ENCODE data around the gene FHIT. TPM values are rescaled to one million over a fixed set of nuclear protein-coding genes. Genes with fewer than 3 reads are reported as not detected.
"Not testable (repeated sequence)": the region's sequence is repeated elsewhere in the genome, so short reads cannot be mapped to it uniquely, and the experiment has no call there.

FHIT gene
- total RNA-seq, 2 donors from 2014 or later: 8.7 to 12.7 TPM

DNA sequence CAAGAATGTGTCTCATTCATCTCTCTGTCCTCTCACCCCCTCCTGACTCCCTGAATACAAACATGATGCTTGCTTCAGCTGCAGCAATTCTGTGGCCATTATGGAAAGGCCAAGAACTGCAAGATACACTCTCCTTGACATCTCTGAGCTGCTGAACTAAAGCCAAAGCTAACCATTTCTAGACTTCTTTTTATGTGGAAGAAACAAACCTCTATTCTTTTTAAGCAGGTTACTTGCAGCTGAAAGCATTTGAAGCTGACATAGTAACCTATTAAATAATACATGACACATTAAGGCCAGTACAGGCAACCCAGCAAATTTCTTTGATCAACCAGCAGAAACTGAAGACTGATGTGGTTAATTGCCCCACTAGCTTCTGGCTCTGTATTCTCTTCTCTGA is 17.5 kb downstream of the FHIT start:
- ATAC-seq (no peak), DNase-seq (no peak)
- intact Hi-C loops (cut with DNase I): no loop called here

DNA sequence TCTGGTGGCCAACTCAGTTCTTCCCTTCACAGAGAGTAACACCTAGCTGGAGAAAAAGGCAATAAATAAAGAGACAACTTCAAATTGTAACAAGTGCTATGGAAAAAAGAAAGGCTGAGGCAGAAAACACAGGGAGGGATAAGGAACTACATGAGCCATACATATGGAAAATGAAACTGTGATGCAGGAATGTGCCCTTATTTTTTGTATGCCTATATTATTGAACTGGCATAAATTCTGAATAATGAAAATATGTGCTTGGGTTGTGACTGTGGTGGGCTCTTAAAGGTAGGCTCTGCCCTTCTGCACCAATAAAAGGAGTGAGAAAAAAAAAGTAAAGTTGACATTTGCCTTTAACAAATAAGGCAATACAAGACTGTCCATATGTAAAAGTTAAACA is 19.6 kb downstream of the FHIT start:
- intact Hi-C loops (cut with DNase I): no loop called here
- DNase-seq: no peak
- ATAC-seq: no peak

DNA sequence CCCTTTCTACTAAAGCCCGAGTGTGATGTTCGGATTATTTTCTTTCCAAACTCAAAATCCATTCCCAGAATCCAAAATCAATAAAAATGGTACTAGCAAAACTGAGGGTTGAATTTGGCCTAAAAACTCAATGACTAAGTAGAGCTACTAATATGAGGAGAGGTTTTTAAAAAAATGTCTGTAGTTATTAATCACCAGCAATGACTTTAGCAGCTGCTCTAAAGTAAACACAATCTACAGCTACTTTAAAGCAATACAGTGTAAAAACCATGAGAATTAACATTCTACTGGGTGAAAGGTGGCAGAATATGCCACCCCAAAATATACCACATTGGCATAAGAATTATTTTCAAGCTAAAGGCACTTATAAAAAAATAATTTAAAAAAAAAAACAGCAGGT is 23.5 kb downstream of the FHIT start:
- no peak for DNase-seq
- intact Hi-C loops (cut with DNase I): no loop called here

DNA sequence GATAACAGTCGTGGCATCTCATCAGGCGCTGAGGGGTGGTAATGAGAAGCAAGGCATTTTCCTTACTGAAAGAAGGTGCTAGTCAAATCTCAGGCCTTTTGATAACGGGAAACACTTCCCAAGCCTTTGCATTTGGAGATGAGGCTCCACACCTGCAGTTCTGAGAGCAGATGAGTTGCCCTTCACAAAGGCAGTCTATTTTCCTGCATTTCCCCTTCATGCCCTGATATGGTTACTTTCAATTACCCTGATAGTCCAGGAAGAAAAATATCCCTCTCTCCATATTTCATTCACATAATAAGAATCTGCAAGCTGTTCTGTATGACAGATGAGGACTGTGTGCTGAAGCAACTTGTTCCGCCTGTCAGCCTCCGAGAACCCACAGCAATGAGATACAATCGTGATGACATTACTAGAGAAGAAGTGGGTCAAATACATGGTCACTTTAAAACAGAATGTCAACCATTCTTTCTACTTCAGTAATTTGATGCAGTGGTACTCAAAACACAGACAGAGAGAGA is 25.0 kb downstream of the FHIT start:
- ATAC-seq (no peak), DNase-seq (no peak)
- intact Hi-C loops (cut with DNase I): no loop called here

More for the DNA sequence above, 23.5 kb downstream of the FHIT start:
- ATAC-seq: no peak

DNA sequence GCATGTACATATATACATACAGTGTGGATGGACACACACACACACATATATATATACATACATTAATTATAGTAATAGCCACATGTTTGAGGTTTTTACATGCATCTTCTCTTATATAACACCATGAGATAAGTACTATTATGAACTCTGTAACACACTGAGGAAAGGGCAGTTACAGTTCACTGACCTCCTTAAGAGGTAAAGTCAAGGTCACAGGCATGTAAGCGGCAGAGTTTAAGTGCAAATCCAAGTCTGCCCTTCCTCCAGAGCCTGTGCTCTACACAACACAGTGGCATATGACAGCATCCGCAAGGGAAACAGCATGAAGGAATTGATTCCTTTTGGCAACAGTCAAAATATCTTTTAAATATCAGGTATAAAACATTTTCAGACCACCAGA is 26.4 kb downstream of the FHIT start:
- DNase-seq (no peak), ATAC-seq (no peak)
- intact Hi-C loops (cut with DNase I): no loop called here

DNA sequence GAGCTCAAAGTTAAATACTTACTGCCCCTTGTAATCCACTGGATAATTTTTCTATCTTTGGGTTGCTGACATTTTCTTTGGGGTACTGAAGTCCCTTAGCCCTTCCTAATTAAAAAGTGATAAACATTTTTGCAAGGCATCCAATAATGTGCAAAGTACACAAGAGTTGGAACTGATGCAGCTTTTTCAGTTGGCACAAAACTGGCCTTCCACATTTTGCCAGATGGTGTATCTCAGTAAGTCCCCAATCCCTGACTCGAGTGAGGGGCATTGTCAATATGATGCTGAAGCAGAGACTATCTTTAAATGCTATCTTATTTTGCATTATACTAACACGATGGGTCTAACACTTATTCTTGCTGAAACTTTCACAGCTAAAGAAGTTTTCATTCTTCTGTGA is 27.8 kb downstream of the FHIT start:
- DNase-seq: no peak
- intact Hi-C loops (cut with DNase I): no loop called here
- ATAC-seq: no peak

DNA sequence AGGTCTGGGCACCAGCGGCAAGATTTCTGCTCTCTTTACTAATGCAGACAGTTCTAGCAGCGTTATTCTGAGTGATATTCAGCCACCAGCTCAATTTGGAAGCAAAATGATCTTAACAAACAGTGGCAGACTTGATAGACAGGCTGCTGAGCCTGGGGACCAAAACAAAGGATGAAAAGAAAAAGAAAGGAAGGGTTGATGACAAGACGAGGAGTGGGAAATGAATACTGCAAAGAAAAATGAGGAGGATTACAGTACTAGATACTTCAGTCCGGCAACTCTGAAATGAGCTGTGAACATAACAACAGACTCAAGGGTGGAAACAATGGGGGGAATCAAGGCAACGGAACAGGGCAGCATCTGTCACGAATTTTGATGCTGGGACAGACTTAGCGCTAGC is 28.8 kb downstream of the FHIT start:
- DNase-seq (no peak), ATAC-seq (no peak)
- intact Hi-C loops (cut with DNase I): no loop called here

DNA sequence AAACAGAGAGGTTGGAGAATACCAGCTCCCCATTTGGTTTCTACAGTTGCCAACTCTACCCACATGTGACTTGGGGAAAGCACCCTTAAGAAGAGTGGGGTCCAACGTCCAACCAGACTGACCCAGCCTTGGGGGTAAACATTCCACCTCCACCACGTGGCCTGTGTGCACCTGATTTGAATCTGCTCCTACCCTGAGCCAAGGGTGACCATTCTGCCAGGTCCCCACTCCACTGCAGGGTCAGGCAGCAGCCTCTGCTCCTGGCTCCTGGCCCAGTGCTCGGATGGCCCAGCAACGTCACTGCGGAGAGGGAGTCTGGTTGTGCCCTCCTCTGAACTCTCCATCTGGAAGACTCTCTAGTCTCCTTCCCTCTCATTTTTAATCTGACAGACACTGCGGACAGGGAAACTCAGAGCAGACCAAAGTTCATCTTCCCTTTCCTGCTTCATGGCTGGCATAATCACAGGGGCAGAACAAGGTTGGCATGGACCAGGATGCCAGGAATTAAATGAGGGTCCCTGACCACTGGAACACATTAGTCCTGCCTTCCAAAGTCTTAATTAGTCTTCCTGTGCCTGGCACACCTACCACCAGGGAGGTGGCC is 29.4 kb downstream of the FHIT start:
- DNase-seq (no peak), ATAC-seq (no peak)

DNA sequence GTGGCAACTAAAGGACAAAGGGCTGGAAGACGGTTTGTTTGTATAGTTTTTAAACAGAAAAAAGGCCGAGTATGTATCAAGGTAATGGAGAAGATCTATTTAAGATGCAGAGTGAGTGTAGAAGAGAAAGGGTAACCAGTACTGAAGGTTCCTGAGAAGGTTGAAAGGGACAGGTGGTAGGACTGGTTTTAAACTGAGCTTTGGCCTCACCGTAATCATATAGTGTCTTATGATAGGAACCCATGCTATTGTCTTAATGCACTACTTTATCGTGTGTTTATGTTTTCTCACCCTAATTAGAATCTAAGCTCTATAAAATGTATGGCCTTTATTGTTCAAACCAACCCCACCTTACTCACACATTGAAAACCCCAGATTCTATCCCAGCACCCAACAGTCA is 32.7 kb downstream of the FHIT start:
- no peak for ATAC-seq
- intact Hi-C loops (cut with DNase I): no loop called here

More for the DNA sequence above, 29.4 kb downstream of the FHIT start:
- intact Hi-C loops (cut with DNase I): no loop called here

DNA sequence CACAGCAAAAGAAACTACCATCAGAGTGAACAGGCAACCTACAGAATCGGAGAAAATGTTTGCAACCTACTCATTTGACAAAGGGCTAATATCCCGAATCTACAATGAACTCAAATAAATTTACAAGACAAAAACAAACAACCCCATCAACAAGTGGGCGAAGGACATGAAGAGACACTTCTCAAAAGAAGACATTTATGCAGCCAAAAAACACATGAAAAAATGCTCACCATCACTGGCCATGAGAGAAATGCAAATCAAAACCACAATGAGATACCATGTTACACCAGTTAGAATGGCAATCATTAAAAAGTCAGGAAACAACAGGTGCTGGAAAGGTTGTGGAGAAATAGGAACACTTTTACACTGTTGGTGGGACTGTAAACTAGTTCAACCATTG is 35.1 kb downstream of the FHIT start:
- ATAC-seq; intact Hi-C loops (cut with DNase I); DNase-seq: not testable (repeated sequence)

More for the DNA sequence above, 32.7 kb downstream of the FHIT start:
- DNase-seq: no peak

DNA sequence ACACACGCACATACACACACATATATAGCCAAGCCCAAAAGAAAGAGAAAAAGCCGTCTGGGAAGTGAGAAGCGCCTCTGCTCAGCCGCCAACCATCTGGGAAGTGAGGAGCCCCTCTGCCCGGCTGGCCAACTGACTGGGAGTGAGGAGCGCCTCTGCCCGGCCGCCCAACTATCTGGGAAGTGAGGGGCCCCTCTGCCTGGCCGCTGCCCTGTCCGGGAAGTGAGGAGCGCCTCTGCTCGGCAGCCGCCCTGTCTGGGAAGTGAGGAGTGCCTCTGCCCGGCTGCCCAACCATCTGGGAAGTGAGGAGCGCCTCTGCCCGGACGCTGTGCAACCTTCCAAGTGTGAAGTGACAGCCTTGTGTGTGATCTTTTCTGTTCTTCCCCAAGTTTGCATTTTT is 49.2 kb downstream of the FHIT start:
- no peak for ATAC-seq

DNA sequence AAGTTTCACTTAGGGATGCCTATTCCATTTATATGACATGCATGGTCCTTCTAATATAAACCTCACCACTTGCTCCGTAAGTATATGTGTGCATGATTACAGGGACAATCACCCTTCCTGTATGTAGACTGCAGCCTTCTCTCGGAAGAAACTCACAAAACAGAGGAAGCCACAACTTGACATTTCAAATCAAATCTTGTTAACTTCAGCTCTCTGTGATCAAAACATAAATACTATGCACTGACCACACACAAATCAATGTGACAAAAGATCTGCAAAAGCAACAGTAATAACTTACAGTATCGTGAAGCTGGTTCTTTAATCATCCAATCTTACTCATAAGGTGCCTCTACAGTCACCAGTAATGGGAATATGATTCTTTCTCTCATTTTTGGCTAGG is 50.2 kb downstream of the FHIT start:
- intact Hi-C loops (cut with DNase I): no loop called here
- ATAC-seq (no peak), DNase-seq (no peak)

More for the DNA sequence above, 49.2 kb downstream of the FHIT start:
- no peak for DNase-seq
- intact Hi-C loops (cut with DNase I): no loop called here

DNA sequence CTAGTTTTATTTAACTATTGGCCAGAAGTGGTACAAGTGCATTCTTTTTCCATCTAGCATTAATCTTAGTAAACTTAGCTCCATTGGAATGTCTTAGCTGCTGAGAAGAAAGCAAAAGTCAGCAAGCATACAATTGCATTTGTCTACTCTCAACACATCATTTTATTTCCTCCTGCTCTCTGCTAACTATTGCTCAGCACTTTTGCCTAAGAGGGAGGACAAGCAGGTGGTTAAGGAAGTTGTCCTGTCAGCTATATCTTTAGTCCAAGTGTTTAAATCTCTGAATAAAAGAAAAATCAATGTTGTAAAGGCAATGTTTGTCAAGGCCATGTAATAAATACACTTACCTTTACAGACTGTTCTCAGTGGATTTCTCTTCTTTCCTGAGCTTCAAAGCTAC is 51.0 kb downstream of the FHIT start:
- intact Hi-C loops (cut with DNase I): no loop called here
- ATAC-seq: no peak
- DNase-seq: no peak

DNA sequence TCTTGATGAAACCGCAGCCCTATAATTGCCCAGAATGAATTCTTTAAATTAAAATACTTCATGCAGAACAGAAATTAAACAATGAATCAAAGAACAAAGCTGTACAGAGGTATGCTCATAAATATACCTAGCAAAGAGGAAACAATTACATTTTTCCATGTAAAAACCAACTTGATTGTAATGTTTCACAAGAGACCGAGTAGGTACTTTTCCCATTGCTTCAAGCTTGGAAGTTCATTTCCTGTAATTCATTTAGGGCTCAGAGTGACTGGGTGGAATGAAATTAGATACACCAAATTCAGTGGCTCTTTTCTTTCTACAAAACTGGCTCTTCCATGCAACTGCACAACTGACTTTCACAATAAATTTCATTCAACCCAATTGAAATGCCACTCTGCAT is 51.4 kb downstream of the FHIT start:
- intact Hi-C loops (cut with DNase I): no loop called here
- ATAC-seq: no peak
- DNase-seq: no peak

DNA sequence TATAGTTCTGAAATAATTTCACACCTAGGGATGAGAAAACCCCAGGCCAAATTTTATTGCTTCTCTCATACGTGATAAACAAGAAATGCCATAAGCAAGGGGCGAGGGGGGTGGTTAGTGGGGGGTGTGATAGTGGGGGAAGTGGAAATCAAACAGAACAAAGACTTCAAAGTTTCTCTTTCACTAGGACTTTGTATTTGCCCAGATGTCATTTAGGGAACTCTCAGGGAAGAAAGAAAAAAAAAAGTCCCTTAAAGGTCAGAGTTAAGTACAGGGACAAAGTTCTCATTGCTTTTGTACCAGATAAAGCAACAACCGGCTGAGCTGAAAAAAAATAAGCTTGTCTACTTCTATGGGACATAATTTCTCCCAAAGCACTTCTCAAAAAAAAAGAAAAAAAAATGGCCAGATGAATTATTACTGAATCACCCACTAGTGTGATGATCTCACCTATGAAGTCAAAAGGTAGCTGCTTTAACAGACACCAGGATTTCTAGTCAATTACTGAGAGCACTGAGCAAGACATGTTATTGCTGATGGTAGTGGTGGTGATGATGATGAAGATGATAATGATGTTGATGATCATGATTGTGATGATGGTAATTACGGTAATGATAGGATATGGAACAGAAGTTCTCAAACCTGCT is 56.2 kb downstream of the FHIT start:
- no peak for ATAC-seq
- intact Hi-C loops (cut with DNase I): no loop called here

DNA sequence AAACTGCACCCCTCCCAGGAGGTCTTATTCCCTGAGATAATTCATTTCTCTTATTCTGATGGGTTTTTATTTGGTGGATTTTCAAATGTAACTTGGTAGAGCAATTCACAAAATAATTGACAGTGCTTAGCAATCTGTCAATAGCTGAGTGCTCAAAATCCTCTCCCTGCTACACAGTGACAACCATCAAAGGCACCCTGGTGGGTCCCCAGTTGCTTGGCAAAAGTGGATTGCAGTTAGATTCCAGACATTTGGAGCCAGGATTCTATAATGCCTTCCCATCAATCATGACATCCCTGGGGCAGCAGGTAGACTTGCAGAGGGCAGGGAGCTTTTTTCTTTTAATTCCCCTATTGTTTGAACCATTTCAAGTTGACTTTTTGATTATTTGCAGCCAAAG is 59.0 kb downstream of the FHIT start:
- ATAC-seq (no peak), DNase-seq (no peak)
- intact Hi-C loops (cut with DNase I): no loop called here

More for the DNA sequence above, 56.2 kb downstream of the FHIT start:
- DNase-seq: no peak

DNA sequence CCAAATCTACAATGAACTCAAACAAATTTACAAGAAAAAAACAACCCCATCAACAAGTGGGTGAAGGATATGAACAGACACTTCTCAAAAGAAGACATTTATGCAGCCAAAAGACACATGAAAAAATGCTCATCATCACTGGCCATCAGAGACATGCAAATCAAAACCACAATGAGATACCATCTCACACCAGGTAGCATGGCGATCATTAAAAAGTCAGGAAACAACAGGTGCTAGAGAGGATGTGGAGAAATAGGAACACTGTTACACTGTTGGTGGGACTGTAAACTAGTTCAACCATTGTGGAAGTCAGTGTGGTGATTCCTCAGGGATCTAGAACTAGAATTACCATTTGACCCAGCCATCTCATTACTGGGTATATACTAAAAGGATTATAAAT is 61.0 kb downstream of the FHIT start:
- not testable (repeated sequence) for ATAC-seq, DNase-seq

DNA sequence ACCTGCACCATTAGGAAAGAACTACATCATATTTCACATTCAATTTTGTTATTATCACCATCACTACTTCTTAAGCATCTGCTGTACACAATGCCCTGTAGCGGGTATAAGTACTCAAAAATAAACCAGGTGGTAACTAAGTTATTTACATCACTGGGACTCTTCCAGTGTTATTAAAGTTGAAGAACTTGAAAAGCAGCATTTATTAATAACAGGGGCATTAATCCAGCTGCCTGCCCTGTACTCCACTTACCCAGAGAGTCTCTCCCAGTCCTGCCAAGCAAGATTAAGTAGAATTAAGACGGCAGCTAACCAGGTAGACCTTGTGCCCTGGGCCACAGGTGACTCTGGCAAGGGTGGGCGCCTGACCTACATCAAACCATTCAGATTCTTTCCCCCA is 65.2 kb downstream of the FHIT start:
- intact Hi-C loops (cut with DNase I): no loop called here
- DNase-seq (no peak), ATAC-seq (no peak)

More for the DNA sequence above, 61.0 kb downstream of the FHIT start:
- intact Hi-C loops (cut with DNase I): not testable (repeated sequence)

DNA sequence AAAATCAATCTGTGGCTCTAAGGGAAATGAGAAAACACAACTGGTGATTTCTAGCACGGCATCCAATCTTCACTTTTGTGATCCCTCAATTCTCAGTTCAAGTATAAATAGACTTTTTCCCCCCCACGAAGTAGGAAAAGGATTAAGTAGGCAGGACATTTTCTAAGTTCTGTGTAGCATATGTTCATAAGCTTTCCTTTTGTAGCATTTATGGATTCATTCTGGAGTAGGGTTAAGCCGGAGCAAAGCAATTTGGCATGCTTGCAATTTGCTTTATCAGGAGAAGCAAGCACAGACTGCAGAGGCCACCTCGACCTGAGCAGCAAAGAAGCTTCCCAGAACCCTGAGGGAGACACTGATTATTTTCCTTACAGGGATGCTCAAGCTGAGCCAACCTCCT is 66.3 kb downstream of the FHIT start:
- ATAC-seq: no peak
- intact Hi-C loops (cut with DNase I): no loop called here
- no peak for DNase-seq

DNA sequence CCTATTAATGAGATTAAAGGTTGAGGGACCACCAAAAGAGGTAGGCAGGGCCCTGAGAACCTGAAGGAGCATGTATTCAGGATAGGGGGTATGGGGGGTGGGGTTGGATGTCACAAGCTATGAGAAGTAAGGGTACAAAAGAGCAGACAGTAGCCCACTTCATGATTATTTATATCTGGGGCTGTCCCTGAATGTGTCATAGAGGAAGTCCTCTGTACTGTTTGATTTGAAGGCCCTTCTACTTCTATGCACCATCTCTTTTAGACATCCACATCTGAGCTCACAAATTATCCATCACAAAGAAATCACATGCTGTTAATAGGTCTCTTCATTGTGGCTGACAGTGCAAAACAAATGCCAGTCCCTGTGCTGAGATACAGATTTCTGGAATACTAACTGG is 68.6 kb downstream of the FHIT start:
- ATAC-seq (no peak), DNase-seq (no peak)
- intact Hi-C loops (cut with DNase I): no loop called here

DNA sequence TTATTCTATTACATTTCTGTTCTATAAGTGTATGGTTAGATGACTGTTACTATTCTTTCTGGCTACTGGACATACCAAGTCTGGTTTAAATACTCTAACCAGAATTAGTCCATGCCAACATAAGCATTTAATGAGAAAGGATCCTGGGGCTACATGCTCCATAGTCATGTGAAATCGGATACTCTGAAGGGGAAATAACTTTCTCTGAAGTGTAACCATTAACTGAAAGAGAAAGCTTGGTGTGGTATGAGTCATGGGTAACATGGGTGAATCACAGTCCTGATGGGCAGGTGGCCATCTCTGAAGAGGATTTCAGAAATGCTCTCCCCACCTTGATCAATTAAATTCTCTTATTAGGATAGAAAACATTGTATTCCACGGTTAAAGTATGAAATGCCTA is 69.4 kb downstream of the FHIT start:
- DNase-seq (no peak), ATAC-seq (peak in 1 of 2 donors; percentile 80)
- intact Hi-C loops (cut with DNase I): no loop called here

Data from left cardiac atrium (tissue), 4 donors.